Gastroesophageal sphincter (tissue), 4 donors: ENCODE measurements around the gene PSEN2. TPM values are rescaled to one million over a fixed set of nuclear protein-coding genes. Genes with fewer than 3 reads are reported as not detected.

Experiments
- ATAC-seq: fragments of 150-250 bp; one replicate; pipeline ENCODE4 v1.9.1; 2016; ENCODE audit warnings: mild to moderate bottlenecking, moderate library complexity
- H3K27ac ChIP-seq, 4 donors: fragments of 200-600 bp; sonication (generic) in 3 of 4; 1 replicate in 3 of 4; 2 replicates in 1 of 4; pipeline ENCODE4 v1.5.1; 2016 to 2019
- H3K27me3 ChIP-seq: fragments of 200-600 bp; sonication (generic); one replicate; pipeline ENCODE4 v1.5.1; 2019
- H3K36me3 ChIP-seq, 2 donors: fragments of 200-600 bp; sonication (generic); one replicate each; pipeline ENCODE4 v1.5.1; 2019; ENCODE audit warnings: control low read depth in 1 of 2
- H3K4me1 ChIP-seq, 3 donors: fragments of 200-600 bp; sonication (generic); 1 replicate in 2 of 3; 2 replicates in 1 of 3; pipeline ENCODE4 v1.5.1; 2016 to 2019; ENCODE audit warnings: control low read depth in 2 of 3
- H3K4me3 ChIP-seq, 2 donors: fragments of 200-600 bp; sonication (generic); one replicate each; pipeline ENCODE4 v1.5.1; 2019; ENCODE audit warnings: mild to moderate bottlenecking in 1 of 2, moderate library complexity in 1 of 2
- H3K9me3 ChIP-seq, 3 donors: fragments of 200-600 bp; sonication (generic); one replicate each; pipeline ENCODE4 v1.5.1; 2017 to 2019; ENCODE audit warnings: control low read depth in 2 of 3
- CTCF ChIP-seq, 4 experiments: fragments of 200-600 bp in 2 of 4; fragments of 450-650 bp in 2 of 4; sonication (generic) in 1 of 4; IDR thresholded peaks; one replicate each; pipeline ENCODE4 v1.5.1; 2017 to 2019; ENCODE audit warnings: antibody characterized with exemption in 4 of 4, mild to moderate bottlenecking in 2 of 4, moderate library complexity in 2 of 4
- EP300 ChIP-seq: sonication (generic); formaldehyde crosslinking; IDR thresholded peaks from one replicate; pipeline ENCODE4 v1.6.1; 2017; ENCODE audit warnings: antibody characterized with exemption, mild to moderate bottlenecking
- POLR2A ChIP-seq, 2 donors: fragments of 450-650 bp; IDR thresholded peaks; one replicate each; pipeline ENCODE4 v1.6.1; 2017; ENCODE audit warnings: antibody characterized with exemption in 2 of 2, mild to moderate bottlenecking in 2 of 2, moderate library complexity in 1 of 2
- POLR2AphosphoS5 ChIP-seq: sonication (generic); formaldehyde crosslinking; IDR thresholded peaks from one replicate; pipeline ENCODE4 v1.6.1; 2017; ENCODE audit warnings: antibody characterized with exemption
- WGBS, 2 donors: methylation state at CpG; one replicate each; pipeline ENCODE4 v1.1.5; 2018; ENCODE audit warnings: low coverage in 1 of 2; 5-methylcytosine and 5-hydroxymethylcytosine counted together
- total RNA-seq, 4 donors: library from RNA; depleted of rRNA; stranded (reverse); fragments of >200 nt; gene quantifications; one replicate each; pipeline ENCODE4 v1.1.0, GENCODE V29; 2016

Gene PSEN2
- total RNA-seq, result 10 to 100 TPM; 41.4 to 64.4 (median 42.5) TPM

DNA sequence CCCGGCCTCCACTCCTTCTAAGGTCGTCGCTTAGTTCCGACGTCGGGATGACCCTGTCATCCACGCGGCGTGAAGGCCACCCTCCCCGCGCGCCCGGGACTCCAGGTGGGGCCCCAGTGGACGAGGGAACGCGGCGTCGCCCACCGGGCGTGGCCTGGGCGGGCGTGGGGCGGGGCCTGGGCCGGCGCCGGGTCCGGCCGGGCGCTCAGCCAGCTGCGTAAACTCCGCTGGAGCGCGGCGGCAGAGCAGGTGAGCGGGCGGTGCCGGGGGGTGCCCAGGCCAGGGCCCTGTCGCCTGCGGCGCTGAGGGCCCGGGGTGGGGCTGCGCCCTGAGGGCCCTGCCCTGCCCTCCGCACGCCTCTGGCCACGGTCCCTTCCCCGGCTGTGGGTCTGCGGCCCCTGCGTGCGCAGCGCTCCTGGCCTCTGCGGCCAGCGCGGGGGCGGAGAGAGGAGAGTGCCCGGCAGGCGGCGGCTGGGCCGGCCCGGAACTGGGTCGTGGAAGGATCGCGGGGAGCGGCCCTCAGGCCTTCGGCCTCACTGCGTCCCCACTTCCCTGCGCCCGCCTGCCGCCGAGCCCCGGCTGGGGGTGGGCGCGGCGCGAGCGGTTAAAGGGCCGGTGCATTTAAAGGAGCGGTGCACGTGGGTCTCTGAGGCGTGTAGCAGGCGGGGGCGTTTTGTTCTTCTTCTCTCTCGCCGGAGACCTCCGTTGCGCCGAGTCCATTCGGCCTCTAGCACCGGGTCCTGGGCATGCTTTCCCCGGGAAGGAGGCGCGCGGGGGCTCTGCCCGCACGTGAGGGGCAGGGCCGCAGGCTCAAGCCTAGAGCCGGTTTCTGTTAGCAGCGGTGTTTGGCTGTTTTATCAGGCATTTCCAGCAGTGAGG, at the start of gene PSEN2:
PSEN2 (plus strand) TSS at position 216 of the 879 bp plus-strand sequence. CDS start 11,292 bp downstream, outside the sequence.
- ATAC-seq, result peak; percentile 95
- no peaks in the 10 kb centered on the region for H3K27me3 ChIP-seq

DNA sequence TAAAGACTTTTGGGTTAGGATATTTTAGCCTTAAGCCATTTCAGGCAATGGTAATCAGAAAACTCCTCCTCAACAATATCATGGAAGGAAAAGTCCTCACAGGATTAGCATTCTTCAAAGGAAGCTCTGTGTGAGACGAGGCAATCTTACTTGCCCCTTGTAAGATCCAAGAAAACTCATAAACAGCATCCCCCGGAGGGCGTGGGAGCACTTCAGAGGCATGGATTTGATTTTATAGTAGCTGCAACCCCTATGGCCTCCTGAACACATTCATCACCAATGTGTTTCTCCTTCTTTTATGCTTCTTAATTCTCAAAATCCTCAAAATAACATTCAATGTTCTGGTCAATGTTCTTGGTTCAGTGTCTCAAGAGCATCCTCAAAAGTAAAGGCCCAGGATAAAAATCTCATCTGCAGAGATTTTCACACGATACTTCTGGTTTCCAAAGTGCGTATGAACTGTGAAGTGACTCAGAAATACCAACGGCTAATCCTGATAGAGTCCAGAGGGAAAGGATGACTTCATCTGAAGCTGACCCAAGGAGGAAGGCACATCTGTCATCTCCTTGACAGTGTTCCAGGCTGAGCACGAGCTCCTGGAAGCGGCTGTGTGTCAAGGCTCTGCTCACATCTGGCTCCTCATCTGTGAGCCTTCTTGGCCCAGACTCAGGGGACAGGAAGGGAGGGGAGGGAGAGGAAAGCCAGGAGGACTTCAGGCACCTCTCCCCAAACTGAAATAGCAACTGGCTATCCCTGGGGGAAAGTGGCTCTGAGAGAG, 49.3 kb upstream of the PSEN2 start:
- Histone ChIP-seq H3K36me3 (no peaks in the 10 kb centered on the region), H3K27me3 (no peaks in the 10 kb centered on the region), H3K27ac (peak overlapping the region; percentile 87 to 94 (median 90)), H3K9me3 (no peaks in the 10 kb centered on the region), H3K4me1 (peaks cover 7 to 28% (median 16%) of the 10 kb centered on the region in 3 donors), H3K4me3 (no peak overlapping the region)
- TF ChIP-seq CTCF (IDR thresholded peaks at IDR 0.05) (no peak), EP300 (peak; percentile 58), POLR2AphosphoS5 (peak; percentile 100), POLR2A (IDR thresholded peaks at IDR 0.05) (no peak)
- 14 to 26% methylated on average over 4 to 6 of the region's 8 CpGs for WGBS, 2 donors
- peak; percentile 99 for ATAC-seq

More for the DNA sequence above, at the start of gene PSEN2:
- no CpG with 5 or more reads among the region's 97 CpGs for WGBS, 2 donors
- no peak for TF ChIP-seq EP300
- peak in 3 of 4 experiments; percentile 55 to 61 (median 55) for TF ChIP-seq CTCF (IDR thresholded peaks at IDR 0.05)
- no peak for TF ChIP-seq POLR2AphosphoS5
- TF ChIP-seq POLR2A (IDR thresholded peaks at IDR 0.05), result peak; percentile 47 to 72
- Histone ChIP-seq H3K9me3 (no peaks in the 10 kb centered on the region), H3K4me3 (peak within 1 kb of the TSS; percentile 58 to 94), H3K27ac (peak within 1 kb of the TSS; percentile 11 to 90 (median 82)), H3K36me3 (peaks cover 0 to 3% of the 10 kb centered on the region in 2 donors), H3K4me1 (peaks cover 5 to 58% (median 9%) of the 10 kb centered on the region in 3 donors)

DNA sequence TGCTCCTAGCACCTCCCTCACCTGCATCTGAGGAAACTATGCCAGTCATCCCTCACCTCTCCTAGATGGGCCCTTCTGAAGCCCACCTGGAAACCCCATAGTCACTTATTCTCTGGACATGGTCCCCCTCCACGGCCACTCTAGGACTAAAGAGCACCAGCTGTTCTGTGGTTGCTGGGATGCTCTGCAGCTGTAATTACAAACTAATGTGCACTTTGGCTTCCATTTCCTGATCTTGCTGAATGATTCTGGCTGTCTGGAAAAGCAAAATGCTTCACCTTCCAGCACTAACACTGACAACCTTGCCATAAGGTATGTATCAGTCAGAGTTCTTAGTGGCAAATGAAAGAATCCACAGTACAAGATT, 48.7 kb upstream of the PSEN2 start:
- Histone ChIP-seq H3K27me3 (no peaks in the 10 kb centered on the region), H3K4me3 (no peak overlapping the region), H3K36me3 (no peaks in the 10 kb centered on the region), H3K27ac (peak overlapping the region; percentile 65 to 94 (median 90)), H3K4me1 (peaks cover 7 to 31% (median 17%) of the 10 kb centered on the region in 3 donors), H3K9me3 (no peaks in the 10 kb centered on the region)
- 14% methylated on average over 1 of the region's 1 CpG; no CpG with 5 or more reads in 1 of the 2 donors for WGBS, 2 donors
- no peak for TF ChIP-seq EP300
- peak in 1 of 4 experiments; percentile 11 for TF ChIP-seq CTCF (IDR thresholded peaks at IDR 0.05)
- no peak for TF ChIP-seq POLR2A (IDR thresholded peaks at IDR 0.05)
- peak; percentile 6 for TF ChIP-seq POLR2AphosphoS5
- ATAC-seq, result peak; percentile 39

GRCh38 chr1:226823643-226824042, 46.8 kb upstream of the PSEN2 start:
- no peak for TF ChIP-seq POLR2A (IDR thresholded peaks at IDR 0.05)
- TF ChIP-seq CTCF (IDR thresholded peaks at IDR 0.05), result no peak
- TF ChIP-seq POLR2AphosphoS5, result no peak
- no peak for TF ChIP-seq EP300
- Histone ChIP-seq H3K27me3 (no peaks in the 10 kb centered on the region), H3K27ac (peak overlapping the region in 3 of 4 donors; percentile 89 to 94 (median 92)), H3K9me3 (no peaks in the 10 kb centered on the region), H3K4me3 (no peak overlapping the region), H3K4me1 (peaks cover 7 to 51% (median 29%) of the 10 kb centered on the region in 3 donors), H3K36me3 (no peaks in the 10 kb centered on the region)
- ATAC-seq, result no peak
- 80 to 100% methylated on average over 1 to 4 of the region's 5 CpGs for WGBS, 2 donors
